Activated CD8-positive, alpha-beta memory T cell treated with anti-CD3 and anti-CD28 coated beads, Interleukin-2, amount 50 U/mL, for 24 hours (primary cell): ENCODE data around the gene ERAS.
"Not testable (repeated sequence)": the region's sequence is repeated elsewhere in the genome, so short reads cannot be mapped to it uniquely, and the experiment has no call there.

ENCODE experiments used
- DNase-seq: peaks from one replicate; pipeline ENCODE4 v3.0.0-alpha.2; 2020; ENCODE audit errors: extremely low read depth

ERAS gene

DNA sequence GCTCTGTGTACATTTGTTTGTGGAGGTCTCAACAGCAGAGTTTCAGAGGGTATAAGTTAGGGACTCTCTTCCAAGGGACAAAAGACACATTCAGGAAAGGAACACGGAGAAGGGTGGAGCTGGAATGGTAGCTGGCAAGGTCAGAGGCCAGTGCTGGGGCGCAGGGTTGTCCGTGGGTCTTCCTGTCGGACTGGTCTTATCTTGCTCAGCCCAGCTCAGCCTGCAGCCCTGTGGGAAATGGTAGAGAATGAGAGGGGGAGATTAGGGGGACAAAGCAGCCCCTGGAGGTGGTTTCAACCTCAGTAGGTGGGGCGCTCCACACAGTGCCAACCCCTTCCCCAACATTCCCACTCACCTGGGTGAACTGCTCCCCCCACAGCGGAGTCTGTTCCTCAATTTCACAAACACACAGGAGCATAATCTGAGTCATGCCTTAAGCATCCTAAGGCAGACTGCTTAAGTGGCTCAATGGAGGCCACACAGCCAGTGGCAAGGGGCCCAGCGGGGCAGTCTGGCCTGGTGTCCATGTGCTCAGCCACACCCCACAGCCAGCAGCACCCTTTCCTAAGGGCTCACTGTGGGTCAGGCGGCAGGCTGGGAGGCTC is 31.3 kb upstream of the ERAS start:
- DNase-seq = no peak

DNA sequence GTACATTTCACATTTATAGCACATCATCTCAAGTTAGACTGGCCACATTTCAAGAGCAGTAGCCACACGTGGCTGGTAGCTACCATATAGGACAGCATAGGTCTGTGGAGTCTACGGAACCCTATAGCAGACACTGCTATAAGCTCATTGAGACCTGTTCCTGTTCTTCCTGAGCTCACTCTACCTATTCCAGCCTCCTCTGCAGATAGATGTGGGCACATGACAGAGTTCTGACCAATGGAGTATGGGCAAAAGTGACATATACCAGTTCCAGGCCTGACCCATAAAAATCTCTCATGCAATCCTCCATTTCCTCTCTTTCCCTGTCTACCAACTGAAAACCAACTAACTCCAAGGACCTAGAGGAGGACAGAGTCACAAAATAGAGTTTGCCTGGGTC is 28.0 kb upstream of the ERAS start:
- no peak for DNase-seq

DNA sequence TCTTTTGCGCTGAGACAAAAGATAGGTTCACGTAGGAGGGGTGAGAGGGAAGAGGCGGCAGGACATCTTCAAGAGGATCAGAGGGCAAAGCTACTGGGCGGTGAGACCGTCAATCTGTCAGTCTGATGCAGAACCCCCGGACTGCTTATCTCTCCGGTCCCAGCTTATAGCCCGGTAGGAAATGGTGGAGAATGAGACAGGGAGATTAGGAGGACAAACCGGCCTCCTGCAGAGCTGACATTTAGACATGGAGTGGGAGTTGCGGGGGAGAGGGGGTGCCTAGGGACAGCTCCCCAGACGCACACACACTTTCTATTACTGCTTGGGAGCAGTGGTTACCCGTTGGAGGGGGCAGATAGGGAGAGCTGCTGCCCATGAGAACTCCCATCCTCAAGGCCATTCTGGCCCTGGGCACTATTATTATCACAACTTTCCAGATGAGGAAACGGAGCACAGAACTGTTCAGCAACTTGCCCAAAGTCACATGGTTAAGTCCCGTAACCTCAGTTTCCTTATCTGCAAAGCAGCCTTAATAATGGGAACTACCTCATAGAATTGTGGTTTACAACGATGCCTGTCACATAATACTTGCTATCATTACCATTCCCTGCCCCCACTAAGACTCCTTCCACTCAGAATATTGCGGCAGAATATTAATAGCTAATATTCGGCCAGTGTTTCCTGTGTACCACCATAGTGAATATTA is 25.6 kb upstream of the ERAS start:
- DNase-seq = no peak

DNA sequence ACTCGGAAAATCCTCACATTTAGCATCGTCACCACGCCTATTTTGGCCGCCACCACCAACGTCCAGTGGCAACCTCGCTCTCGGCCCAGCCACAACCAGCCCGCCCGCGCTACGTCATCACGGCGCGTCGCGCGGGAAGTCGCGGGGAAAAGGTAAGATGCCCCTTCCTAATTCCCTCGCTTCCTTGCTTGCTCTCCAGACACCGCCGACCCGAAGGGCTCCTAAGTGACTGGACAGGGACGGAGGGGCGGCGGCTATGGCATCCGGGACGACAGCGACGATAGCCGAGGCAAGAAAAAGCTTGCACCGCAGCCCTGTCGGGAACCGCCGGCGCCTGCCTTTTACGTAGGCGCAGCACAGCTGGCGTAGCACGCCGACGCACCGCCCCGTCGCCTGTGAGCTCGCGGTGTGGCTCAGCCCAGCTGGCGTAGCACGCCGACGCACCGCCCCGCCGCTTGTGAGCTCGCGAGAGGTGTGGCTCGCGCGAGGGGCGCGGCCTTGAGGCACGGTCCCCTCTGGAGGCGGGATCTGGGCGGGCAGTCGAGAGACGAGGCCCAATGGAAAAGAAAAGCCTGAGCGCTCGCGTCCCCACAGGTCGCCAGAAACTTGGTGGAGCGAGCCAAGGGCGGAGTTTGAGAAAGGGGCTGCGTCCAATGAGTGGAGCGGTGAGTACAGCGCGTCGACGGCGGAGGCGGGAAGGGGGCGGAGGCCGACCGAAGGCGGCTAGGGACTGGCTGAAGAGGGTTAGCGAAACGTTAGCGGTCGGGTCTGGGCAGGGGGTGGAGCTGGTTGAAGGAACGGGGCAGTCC is 24.8 kb upstream of the ERAS start, which contains the start of gene HDAC6:
HDAC6 (plus strand) TSS at position 788 of the 809 bp plus-strand sequence. CDS start 626 bp downstream, outside the sequence.
- peak; percentile 77 for DNase-seq

DNA sequence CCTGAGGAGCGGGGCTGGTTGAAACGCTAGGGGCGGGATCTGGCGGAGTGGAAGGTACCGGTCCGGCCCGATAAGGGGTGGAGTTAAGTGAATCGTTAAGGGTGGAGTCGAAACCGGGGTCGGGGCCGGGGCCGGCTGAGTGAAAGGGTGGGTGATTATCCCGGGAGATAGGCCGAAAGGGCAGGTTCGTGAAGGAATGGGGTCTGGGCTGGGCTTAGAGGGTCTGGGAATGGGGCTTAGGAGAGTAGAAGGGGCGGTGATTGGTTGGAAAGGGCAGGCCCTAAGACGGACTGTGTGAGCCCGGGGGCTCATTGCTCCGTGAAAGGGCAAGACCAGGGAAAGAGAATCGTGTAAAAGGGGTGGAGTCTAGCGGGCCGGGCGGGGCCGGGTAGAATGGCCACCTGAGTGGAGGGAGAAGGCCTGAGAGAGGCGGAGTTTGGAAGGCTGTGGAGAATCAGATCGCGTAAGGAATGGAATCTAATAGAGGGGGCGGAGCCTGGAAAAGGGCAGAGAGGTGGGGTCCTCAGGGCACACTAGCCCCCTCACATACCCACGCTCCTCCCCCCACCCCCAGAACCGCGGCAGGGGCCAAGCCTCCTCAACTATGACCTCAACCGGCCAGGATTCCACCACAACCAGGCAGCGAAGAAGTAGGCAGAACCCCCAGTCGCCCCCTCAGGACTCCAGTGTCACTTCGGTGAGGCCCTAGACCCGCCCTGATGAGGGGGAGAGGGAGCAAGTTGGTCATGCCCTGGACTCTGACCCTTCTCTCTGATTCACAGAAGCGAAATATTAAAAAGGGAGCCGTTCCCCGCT is 24.0 kb upstream of the ERAS start:
- DNase-seq = peak; percentile 36

DNA sequence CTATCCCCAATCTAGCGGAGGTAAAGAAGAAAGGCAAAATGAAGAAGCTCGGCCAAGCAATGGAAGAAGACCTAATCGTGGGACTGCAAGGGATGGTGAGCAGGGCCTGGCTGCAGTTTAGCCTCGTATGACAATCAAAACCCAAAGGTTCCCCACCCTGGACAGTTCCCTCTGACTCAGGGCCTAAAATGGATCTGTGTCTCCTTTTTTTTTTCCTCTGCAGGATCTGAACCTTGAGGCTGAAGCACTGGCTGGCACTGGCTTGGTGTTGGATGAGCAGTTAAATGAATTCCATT is 23.5 kb upstream of the ERAS start:
- DNase-seq = no peak

DNA sequence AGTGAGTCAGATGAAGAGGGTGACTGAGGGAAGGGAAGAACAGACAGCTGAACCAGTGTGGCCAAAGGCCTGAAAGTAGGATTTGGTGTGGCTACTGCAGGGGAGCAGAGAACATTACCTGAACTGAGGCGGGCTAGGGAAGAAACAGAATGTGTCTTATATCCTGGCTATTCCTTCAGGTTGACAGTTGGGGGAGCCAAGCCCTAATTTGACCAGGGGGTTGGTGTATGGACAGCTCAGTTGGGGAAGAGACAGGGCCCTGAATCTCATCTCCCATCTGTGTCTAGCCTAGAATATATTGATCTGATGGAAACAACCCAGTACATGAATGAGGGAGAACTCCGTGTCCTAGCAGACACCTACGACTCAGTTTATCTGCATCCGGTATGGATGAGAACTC is 20.2 kb upstream of the ERAS start:
- DNase-seq = no peak

DNA sequence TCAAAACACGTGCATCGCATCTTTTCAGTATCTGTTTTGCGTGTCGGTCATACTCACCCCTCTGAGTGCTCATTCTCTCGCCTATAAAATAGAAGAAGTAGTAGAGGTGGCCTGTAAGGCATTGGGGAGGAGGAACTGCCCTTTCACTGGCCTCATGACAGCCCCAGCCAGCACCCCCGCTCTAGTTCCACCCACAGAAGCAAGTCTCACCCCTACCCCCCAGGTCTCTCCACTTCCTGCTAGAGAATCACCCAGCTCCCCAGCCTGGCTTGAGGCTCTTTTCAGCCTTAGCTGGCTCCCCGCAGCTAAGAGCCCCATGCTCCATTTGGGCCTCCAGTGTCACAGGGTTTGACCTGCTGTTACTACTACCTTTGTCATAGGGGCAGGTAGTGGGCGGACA is 12.7 kb upstream of the ERAS start:
- DNase-seq = no peak

DNA sequence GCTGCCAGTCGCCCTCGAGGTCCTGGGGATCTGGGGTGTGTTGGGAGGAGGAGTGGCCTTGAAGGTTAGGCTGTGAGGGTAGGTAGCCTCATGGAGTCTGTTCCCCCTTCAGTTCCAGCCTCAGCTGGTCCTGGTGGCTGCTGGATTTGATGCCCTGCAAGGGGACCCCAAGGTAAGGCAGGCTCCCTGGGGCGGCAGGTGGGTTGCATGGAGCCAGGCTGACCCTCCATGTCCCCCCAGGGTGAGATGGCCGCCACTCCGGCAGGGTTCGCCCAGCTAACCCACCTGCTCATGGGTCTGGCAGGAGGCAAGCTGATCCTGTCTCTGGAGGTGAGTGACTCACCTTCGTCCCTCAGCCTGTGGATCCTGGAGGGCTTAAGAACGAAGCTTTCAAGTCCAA is 11.6 kb upstream of the ERAS start:
- no peak for DNase-seq

DNA sequence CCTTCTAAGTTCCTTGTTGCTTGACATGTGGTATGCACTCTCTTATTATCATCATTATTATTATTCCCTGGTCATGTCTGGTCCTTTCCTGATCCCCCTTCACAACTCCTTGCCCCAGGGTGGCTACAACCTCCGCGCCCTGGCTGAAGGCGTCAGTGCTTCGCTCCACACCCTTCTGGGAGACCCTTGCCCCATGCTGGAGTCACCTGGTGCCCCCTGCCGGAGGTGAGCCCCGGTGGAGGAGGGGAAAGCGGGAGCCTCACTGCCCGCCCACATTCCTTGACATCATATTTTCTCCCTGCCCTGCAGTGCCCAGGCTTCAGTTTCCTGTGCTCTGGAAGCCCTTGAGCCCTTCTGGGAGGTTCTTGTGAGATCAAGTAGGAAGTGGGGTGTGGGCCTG is 11.0 kb upstream of the ERAS start:
- no peak for DNase-seq

DNA sequence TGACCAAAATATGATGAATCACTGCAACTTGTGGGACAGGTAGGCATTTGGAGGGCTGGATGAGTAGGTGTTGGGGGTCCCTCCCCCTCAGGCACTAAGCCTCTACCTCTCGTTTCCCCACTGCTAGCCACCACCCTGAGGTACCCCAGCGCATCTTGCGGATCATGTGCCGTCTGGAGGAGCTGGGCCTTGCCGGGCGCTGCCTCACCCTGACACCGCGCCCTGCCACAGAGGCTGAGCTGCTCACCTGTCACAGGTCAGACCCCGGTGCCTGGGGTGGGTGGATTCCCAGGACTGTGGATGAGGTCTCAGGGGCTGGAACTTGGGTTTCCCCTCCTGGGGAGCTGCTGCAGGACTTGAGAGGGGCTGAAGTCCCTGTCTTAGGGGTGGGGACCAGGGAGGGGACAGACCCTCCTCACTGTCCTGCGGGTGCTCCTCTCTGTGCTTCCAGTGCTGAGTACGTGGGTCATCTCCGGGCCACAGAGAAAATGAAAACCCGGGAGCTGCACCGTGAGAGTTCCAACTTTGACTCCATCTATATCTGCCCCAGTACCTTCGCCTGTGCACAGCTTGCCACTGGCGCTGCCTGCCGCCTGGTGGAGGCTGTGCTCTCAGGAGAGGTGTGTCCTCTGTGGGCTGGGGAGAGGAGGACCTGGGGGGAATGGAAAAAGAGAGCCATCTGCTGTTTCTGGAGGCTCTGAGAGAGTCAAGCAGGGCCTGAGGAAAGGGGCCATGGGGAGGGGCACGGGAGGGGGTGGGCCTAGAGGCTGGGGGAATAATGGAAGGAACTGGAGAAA is 10.1 kb upstream of the ERAS start:
- no peak for DNase-seq

DNA sequence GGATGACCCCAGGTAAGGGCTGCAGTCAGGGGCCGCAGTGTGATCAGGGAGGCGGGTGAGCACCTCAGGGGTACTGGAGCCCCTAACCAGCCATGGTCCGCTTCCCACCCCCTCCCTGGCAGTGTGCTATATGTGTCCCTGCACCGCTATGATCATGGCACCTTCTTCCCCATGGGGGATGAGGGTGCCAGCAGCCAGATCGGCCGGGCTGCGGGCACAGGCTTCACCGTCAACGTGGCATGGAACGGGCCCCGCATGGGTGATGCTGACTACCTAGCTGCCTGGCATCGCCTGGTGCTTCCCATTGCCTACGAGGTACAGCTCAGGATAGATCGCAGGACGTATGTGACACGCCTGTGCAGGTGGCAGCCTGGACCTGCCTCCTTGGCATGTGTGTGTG is 8.2 kb upstream of the ERAS start:
- no peak for DNase-seq

DNA sequence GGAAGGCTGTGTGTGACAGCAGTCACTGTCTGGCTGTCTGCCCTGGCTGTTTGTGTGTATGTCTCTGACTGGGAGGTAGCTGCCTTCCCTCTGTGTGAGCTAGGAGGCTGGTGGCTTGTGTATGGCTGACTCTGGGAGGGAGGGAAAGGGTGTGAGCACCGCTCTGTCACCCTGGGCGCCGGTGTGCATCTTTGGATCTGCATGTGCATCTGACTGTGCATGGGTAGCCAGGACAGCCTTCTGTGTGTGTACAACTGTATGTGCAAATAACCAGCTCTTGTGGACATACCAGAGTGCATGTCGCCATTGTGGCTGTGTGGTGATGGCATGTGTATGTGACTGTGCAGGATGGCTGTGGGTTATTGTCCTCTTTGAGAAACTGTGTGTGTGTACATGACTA is 7.4 kb upstream of the ERAS start:
- no peak for DNase-seq

DNA sequence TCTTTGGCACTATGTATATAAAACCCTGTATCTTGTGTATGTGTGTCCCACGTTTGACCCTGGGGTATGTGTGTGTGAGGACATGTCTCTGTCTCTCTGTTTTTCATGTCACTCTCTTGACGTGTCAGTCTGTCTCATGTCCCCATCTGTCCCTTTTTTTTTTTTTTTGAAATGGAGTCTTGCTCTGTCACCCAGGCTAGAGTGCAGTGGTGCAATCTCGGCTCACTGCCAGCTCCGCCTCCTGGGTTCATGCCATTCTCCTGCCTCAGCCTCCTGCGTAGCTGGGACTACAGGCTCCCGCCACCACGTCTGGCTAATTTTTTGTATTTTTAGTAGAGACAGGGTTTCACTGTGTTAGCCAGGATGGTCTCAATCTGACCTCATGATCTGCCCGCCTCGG is 6.9 kb upstream of the ERAS start:
- DNase-seq = not testable (repeated sequence)

DNA sequence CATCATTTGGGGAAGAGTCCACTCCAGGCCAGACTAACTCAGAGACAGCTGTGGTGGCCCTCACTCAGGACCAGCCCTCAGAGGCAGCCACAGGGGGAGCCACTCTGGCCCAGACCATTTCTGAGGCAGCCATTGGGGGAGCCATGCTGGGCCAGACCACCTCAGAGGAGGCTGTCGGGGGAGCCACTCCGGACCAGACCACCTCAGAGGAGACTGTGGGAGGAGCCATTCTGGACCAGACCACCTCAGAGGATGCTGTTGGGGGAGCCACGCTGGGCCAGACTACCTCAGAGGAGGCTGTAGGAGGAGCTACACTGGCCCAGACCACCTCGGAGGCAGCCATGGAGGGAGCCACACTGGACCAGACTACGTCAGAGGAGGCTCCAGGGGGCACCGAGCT is 3.3 kb upstream of the ERAS start:
- DNase-seq = no peak

DNA sequence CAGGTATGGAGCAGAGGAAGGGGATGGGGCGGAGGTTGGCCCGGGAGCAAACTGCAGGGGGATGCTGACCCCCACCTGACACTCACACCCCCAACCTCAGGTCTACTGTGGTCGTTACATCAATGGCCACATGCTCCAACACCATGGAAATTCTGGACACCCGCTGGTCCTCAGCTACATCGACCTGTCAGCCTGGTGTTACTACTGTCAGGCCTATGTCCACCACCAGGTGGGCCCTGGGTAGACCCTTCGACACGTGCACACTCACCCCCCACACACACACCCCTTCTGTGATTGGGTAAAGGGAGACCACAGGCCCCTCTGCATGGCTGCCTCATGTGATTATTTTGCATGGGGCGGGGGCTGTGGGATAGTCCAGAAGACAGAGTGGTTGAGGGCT is 2.2 kb upstream of the ERAS start:
- DNase-seq = no peak

DNA sequence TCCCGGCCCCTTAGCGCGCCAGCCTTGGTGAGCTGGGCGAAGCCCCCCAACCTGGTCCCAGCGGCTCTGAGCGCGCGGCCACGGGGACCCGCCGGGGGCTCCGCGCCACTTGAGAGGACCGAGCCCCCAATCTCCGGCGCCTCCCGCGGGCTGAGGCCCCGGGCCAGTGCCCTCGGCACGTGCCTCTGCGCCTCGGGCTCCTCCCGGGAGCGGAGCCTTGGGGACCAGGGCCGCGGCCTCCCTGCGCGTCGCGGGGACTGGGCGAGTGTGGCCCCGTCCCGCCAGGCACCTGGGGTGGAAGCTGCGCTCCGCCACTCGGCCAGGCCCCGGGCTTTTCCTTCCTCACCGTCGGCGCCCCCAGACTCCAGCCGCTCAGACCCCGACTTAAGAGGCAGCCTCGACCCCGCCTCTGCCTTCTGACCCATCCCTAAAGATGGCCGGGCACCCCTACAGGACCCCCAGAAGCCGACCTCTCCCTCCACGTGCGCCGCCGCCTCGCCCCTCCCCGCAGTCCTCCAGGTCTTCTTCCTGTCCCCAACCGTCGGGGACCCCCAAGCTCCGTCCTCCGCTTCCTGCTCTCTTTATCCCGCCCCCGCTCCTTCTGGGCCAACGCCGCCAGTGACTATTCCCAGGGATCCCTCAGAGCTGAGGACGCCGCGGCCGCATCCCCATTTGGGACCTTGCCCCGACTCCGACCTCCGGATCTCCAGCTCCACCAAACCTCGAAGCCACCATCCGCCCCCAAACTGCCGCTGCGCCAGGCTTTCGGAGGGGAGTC is 752 bp downstream of the ERAS start:
- DNase-seq = no peak

DNA sequence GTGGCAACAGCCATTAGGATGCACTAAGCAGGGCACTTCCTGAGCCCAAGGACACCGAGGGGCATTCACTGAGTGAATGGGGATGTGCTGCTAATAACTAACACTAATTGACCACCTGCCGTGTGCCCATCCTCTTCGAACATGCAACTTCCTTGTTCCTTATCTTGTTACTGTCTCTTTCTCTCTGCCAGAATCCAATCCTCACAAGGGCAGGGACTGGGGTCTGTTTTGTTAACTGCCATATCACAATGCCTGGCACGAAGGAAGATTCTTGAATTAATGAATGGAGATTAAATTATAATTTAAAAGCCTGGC is 1.3 kb downstream of the ERAS start:
- no peak for DNase-seq

DNA sequence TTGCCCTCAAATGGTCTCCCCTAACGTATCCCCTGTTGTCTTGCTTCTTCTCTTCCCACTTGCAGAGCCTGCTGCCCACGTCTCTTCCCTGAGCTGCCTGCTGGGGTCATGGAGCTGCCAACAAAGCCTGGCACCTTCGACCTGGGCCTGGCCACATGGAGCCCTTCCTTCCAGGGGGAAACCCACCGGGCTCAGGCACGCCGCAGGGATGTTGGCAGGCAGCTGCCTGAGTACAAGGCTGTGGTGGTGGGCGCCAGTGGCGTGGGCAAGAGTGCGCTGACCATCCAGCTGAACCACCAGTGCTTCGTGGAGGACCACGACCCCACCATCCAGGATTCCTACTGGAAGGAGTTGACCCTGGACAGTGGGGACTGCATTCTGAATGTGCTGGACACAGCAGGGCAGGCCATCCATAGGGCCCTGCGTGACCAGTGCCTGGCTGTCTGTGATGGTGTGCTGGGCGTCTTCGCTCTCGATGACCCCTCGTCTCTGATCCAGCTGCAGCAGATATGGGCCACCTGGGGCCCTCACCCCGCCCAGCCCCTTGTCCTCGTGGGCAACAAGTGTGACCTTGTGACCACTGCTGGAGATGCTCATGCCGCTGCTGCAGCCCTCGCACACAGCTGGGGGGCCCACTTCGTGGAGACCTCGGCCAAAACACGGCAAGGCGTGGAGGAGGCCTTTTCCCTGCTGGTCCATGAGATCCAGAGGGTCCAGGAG is 2.9 kb downstream of the ERAS start:
- no peak for DNase-seq
